Brain microvascular endothelial cell (primary cell): ENCODE measurements around the gene JUP.

Source experiments
- DNase-seq: peaks from one replicate; pipeline ENCODE4 v3.0.0-alpha.2; 2020
- H3K27ac ChIP-seq: fragments of 250-450 bp; sonication (Bioruptor Pico); 2 replicates; pipeline ENCODE4 v1.5.1; 2020; ENCODE audit warnings: mild to moderate bottlenecking, moderate library complexity
- H3K27me3 ChIP-seq: fragments of 250-450 bp; sonication (Bioruptor Pico); replicated peaks from 2 replicates; pipeline ENCODE4 v1.5.1; 2020; ENCODE audit warnings: mild to moderate bottlenecking
- H3K36me3 ChIP-seq: fragments of 250-450 bp; sonication (Bioruptor Pico); replicated peaks from 2 replicates; pipeline ENCODE4 v1.5.1; 2020; ENCODE audit warnings: mild to moderate bottlenecking
- H3K4me3 ChIP-seq: 2 replicates; pipeline ENCODE4 v1.5.1; 2011; ENCODE audit warnings: low read depth, mild to moderate bottlenecking, control low read depth, low read length, moderate library complexity
- in situ Hi-C: cut with HindIII; loops from 2 replicates; pipeline ENCODE4 v1.10.0; 2017; ENCODE audit warnings: low sequenced_read_pairs, low pct_ligation_motif_present
- TF ChIP-seq, protein P1 (sequence below): IDR thresholded peaks from 2 replicates; pipeline ENCODE4 v1.5.1; 2011; ENCODE audit warnings: low read depth, mild to moderate bottlenecking, moderate library complexity, low read length, control low read depth, inconsistent platforms; ENCODE audit errors: missing control alignments

Gene JUP

GRCh38 chr17:41768682-41769288, 17.7 kb downstream of the JUP start:
- Histone ChIP-seq H3K27ac (no peak overlapping the region), H3K27me3 (no peaks in the 10 kb centered on the region), H3K36me3 (peaks cover 75% of the 10 kb centered on the region), H3K4me3 (no peak overlapping the region)
- TF ChIP-seq, protein P1, sequence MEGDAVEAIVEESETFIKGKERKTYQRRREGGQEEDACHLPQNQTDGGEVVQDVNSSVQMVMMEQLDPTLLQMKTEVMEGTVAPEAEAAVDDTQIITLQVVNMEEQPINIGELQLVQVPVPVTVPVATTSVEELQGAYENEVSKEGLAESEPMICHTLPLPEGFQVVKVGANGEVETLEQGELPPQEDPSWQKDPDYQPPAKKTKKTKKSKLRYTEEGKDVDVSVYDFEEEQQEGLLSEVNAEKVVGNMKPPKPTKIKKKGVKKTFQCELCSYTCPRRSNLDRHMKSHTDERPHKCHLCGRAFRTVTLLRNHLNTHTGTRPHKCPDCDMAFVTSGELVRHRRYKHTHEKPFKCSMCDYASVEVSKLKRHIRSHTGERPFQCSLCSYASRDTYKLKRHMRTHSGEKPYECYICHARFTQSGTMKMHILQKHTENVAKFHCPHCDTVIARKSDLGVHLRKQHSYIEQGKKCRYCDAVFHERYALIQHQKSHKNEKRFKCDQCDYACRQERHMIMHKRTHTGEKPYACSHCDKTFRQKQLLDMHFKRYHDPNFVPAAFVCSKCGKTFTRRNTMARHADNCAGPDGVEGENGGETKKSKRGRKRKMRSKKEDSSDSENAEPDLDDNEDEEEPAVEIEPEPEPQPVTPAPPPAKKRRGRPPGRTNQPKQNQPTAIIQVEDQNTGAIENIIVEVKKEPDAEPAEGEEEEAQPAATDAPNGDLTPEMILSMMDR, result no peak
- in situ Hi-C loops, result no loop called here
- DNase-seq, result no peak

- TF ChIP-seq, protein P1, result no peak
- in situ Hi-C loops, result no loop called here
- H3K36me3 ChIP-seq, result peaks cover 88% of the 10 kb centered on the region
These were observed 19.0 kb downstream of the JUP start for GRCh38 chr17:41767324-41768042.

GRCh38 chr17:41766135-41766534, 20.4 kb downstream of the JUP start:
- no peaks in the 10 kb centered on the region for H3K27me3 ChIP-seq
- TF ChIP-seq, protein P1, result no peak
- no peak for DNase-seq
- in situ Hi-C loops, result no loop called here
- H3K27ac ChIP-seq, result no peak overlapping the region
- H3K4me3 ChIP-seq, result no peak overlapping the region
- peaks cover 86% of the 10 kb centered on the region for H3K36me3 ChIP-seq

More at GRCh38 chr17:41767324-41768042, 19.0 kb downstream of the JUP start:
- no peak overlapping the region for H3K27ac ChIP-seq
- no peaks in the 10 kb centered on the region for H3K27me3 ChIP-seq
- DNase-seq, result no peak
- H3K4me3 ChIP-seq, result no peak overlapping the region

DNA sequence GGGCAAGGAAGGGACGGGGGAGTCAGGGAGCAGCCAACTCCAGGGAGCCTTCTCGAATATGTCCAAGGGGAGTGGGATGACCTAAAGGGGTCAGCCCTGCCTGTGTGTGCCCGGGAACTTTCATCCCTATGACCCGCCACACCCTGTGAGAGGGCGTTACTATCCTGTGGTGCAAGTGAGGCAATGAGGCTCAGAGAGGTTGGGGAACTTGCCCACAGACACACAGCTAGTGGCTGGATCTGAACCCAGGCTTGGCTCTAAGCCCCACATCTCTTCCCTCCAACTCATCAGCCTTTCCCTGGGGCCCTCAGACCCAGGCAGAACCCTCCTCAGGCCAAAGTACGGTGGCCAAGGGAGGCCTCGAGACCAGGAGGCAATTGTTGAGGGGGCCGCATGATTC, 23.2 kb downstream of the JUP start:
- no peak for DNase-seq
- Histone ChIP-seq H3K27ac (no peak overlapping the region), H3K36me3 (peaks cover 78% of the 10 kb centered on the region), H3K4me3 (no peak overlapping the region), H3K27me3 (no peaks in the 10 kb centered on the region)
- TF ChIP-seq, protein P1, result no peak
- in situ Hi-C loops, result no loop called here

DNA sequence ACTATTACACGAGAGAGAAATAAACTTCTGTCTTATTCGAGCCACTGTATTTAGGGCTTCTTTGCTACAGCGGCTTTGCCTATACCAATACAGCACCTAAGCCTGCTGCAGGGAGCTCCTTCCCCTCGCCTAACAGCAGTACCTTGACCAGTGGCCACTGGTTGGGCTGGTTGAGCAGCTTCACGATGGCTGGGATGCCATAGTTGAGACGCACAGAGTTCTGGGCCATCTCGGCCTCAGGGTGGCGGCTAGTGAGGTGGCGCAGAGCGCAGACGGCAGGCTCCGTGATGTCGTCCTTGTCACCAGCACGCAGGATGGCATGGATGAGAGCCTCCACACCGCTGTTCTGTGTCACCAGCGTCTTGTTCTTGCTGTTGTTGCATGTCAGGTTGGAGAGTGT, 23.7 kb downstream of the JUP start:
- Histone ChIP-seq H3K27me3 (no peaks in the 10 kb centered on the region), H3K4me3 (no peak overlapping the region), H3K27ac (no peak overlapping the region), H3K36me3 (peaks cover 78% of the 10 kb centered on the region)
- TF ChIP-seq, protein P1, result no peak
- no peak for DNase-seq
- in situ Hi-C loops, result no loop called here
